Fibroblast of mammary gland (primary cell): ENCODE results near the gene DCPS.

Source experiments
- DNase-seq: peaks from one replicate; pipeline ENCODE4 v3.0.0-alpha.2; 2010; ENCODE audit warnings: low read depth
- H3K4me3 ChIP-seq: 2 replicates; pipeline ENCODE4 v1.5.1; 2011; ENCODE audit warnings: low read depth, mild to moderate bottlenecking, low read length, moderate library complexity; ENCODE audit not compliant: control insufficient read depth
- CTCF ChIP-seq: conservative IDR thresholded peaks from 2 replicates; pipeline ENCODE4 v1.5.1; 2011; ENCODE audit warnings: low read depth, low read length, inconsistent platforms; ENCODE audit not compliant: control insufficient read depth, insufficient read depth

DCPS gene

GRCh38 chr11:126347751-126348668 lies 44.1 kb downstream of the DCPS start:
- no peak for TF ChIP-seq CTCF
- H3K4me3 ChIP-seq = no peak overlapping the region
- no peak for DNase-seq

- DNase-seq = peak; percentile 74
- no peak for TF ChIP-seq CTCF
- no peak overlapping the region for H3K4me3 ChIP-seq
Measured at GRCh38 chr11:126348806-126349582, 45.1 kb downstream of the DCPS start.

- no peak overlapping the region for H3K4me3 ChIP-seq
- no peak for DNase-seq
- TF ChIP-seq CTCF = no peak
Measured at GRCh38 chr11:126350836-126351235, 47.0 kb downstream of the DCPS start.

GRCh38 chr11:126352163-126352562 lies 48.3 kb downstream of the DCPS start:
- TF ChIP-seq CTCF = no peak
- no peak overlapping the region for H3K4me3 ChIP-seq
- DNase-seq = no peak

GRCh38 chr11:126352934-126353801 lies 49.3 kb downstream of the DCPS start:
- no peak overlapping the region for H3K4me3 ChIP-seq
- TF ChIP-seq CTCF = no peak
- peak; percentile 86 for DNase-seq

GRCh38 chr11:126354631-126355323 lies 50.9 kb downstream of the DCPS start:
- peak overlapping the region; percentile 84 for H3K4me3 ChIP-seq
- TF ChIP-seq CTCF = no peak
- no peak for DNase-seq
